Mucosa of gallbladder (tissue), 1 donor: ENCODE measurements around the gene HADH. TPM values are rescaled to one million over a fixed set of nuclear protein-coding genes. Genes with fewer than 3 reads are reported as not detected.
"Not testable (repeated sequence)": the region's sequence is repeated elsewhere in the genome, so short reads cannot be mapped to it uniquely, and the experiment has no call there.

Experiments
- DNase-seq: peaks from one replicate; pipeline ENCODE4 v3.0.0-alpha.2; 2020; ENCODE audit warnings: low spot score
- total RNA-seq: library from RNA; stranded (reverse); gene quantifications from one replicate; pipeline ENCODE4 v1.2.1, GENCODE V29; 2021
- donor health status: DM: no; HTN: no; CAD: no.

Gene HADH
- total RNA-seq, 1 donor from 2014 or later = 47.5 TPM

- peak; percentile 14 for DNase-seq
Observed at GRCh38 chr4:107996949-107997788, 7.5 kb downstream of the HADH start.

GRCh38 chr4:107997794-107998193 lies 8.1 kb downstream of the HADH start:
- DNase-seq = no peak

- DNase-seq = no peak
Observed at GRCh38 chr4:107999932-108000539, 10.3 kb downstream of the HADH start.

GRCh38 chr4:108001540-108002135 lies 11.9 kb downstream of the HADH start:
- no peak for DNase-seq

- no peak for DNase-seq
Observed at GRCh38 chr4:108003982-108004515, 14.4 kb downstream of the HADH start.

GRCh38 chr4:108004646-108005045 lies 15.0 kb downstream of the HADH start:
- DNase-seq = no peak

- DNase-seq = no peak
Observed at GRCh38 chr4:108005807-108006206, 16.1 kb downstream of the HADH start.

GRCh38 chr4:108006361-108006760 lies 16.7 kb downstream of the HADH start:
- DNase-seq = no peak

GRCh38 chr4:108007984-108008383 lies 18.3 kb downstream of the HADH start:
- DNase-seq = no peak

GRCh38 chr4:108008721-108009120 lies 19.0 kb downstream of the HADH start:
- no peak for DNase-seq

- no peak for DNase-seq
Observed at GRCh38 chr4:108010167-108010566, 20.5 kb downstream of the HADH start.

GRCh38 chr4:108012382-108012781 lies 22.7 kb downstream of the HADH start:
- DNase-seq = not testable (repeated sequence)

- no peak for DNase-seq
Observed at GRCh38 chr4:108013327-108013726, 23.6 kb downstream of the HADH start.

- DNase-seq = no peak
Observed at GRCh38 chr4:108013955-108014354, 24.3 kb downstream of the HADH start.

GRCh38 chr4:108018040-108018883 lies 28.6 kb downstream of the HADH start:
- peak; percentile 86 for DNase-seq

- DNase-seq = no peak
Observed at GRCh38 chr4:108018884-108019187, 29.1 kb downstream of the HADH start.

- no peak for DNase-seq
Observed at GRCh38 chr4:108024085-108024877, 34.6 kb downstream of the HADH start.

- no peak for DNase-seq
Observed at GRCh38 chr4:108024878-108025165, 35.1 kb downstream of the HADH start.

- DNase-seq = no peak
Observed at GRCh38 chr4:108029016-108029720, 39.5 kb downstream of the HADH start.

- DNase-seq = no peak
Observed at GRCh38 chr4:108029731-108030130, 40.0 kb downstream of the HADH start.

GRCh38 chr4:108030332-108030731 lies 40.6 kb downstream of the HADH start:
- no peak for DNase-seq
